ENCODE results near the gene KLK14. TPM values are rescaled to one million over a fixed set of nuclear protein-coding genes. Genes with fewer than 3 reads are reported as not detected.

KLK14 gene
- total and polyA plus RNA-seq, 7 donors: 0.20 TPM; not detected in 6

DNA sequence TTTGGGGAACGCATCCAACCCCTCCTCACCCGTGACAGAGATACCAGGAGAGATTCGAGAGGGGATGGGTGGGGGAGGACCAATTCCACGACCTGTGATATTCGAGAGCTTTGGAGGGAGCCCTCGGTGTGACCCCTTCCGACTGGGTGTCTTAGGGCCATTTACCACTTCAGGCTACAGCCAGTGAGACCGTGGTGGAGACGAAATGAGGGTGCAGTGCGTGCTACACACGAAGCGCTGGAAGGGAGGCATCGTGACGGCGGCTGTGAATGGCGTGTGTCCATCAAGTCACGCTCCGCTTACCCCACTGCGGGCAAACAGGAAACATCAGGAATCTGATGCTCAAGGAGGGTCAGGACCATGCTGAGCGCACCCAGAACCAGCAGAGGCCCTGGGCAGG is 15.1 kb upstream of the KLK14 start:
- 81 to 84% (median 84%) methylated on average over 20 of the region's 20 CpGs for WGBS, 3 donors
- ATAC-seq (no peak), DNase-seq (no peak)
- no peak overlapping the region for H3K27ac ChIP-seq
- TF ChIP-seq, protein P1, sequence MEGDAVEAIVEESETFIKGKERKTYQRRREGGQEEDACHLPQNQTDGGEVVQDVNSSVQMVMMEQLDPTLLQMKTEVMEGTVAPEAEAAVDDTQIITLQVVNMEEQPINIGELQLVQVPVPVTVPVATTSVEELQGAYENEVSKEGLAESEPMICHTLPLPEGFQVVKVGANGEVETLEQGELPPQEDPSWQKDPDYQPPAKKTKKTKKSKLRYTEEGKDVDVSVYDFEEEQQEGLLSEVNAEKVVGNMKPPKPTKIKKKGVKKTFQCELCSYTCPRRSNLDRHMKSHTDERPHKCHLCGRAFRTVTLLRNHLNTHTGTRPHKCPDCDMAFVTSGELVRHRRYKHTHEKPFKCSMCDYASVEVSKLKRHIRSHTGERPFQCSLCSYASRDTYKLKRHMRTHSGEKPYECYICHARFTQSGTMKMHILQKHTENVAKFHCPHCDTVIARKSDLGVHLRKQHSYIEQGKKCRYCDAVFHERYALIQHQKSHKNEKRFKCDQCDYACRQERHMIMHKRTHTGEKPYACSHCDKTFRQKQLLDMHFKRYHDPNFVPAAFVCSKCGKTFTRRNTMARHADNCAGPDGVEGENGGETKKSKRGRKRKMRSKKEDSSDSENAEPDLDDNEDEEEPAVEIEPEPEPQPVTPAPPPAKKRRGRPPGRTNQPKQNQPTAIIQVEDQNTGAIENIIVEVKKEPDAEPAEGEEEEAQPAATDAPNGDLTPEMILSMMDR (IDR thresholded peaks at IDR 0.05): no peak
- H3K4me1 ChIP-seq: peaks cover 4% of the 10 kb centered on the region
- no peaks in the 10 kb centered on the region for H3K9me3 ChIP-seq
- intact Hi-C loops (cut with DNase I): loop anchor here in 1 of 2 donors (5.0 kb wide), 1 partner anchor 75 kb away; no protein-coding TSS in a partner anchor
- no peak overlapping the region for H3K4me3 ChIP-seq
- H3K36me3 ChIP-seq (ENCODE audit: insufficient read depth in 1 of 2, low read depth in 1 of 2): peaks cover 2 to 24% of the 10 kb centered on the region in 2 donors
- no peaks in the 10 kb centered on the region for H3K27me3 ChIP-seq (ENCODE audit: insufficient read depth in 3 of 3, low read length in 2 of 3)

- WGBS, 3 donors: 8 to 17% (median 15%) methylated on average over 5 to 8 of the region's 8 CpGs
- Histone ChIP-seq H3K4me3 (no peak overlapping the region), H3K36me3 (ENCODE audit: insufficient read depth in 1 of 2, low read depth in 1 of 2) (peaks cover 0 to 18% of the 10 kb centered on the region in 2 donors), H3K27me3 (ENCODE audit: insufficient read depth in 3 of 3, low read length in 2 of 3) (no peaks in the 10 kb centered on the region), H3K9me3 (no peaks in the 10 kb centered on the region), H3K4me1 (peaks cover 4% of the 10 kb centered on the region), H3K27ac (no peak overlapping the region)
- TF ChIP-seq, protein P1 (IDR thresholded peaks at IDR 0.05): peak; percentile 50
- DNase-seq (peak; percentile 47 to 74), ATAC-seq (peak; percentile 41 to 63 (median 54))
- intact Hi-C loops (cut with DNase I): loop anchor here in 1 of 2 donors (5.0 kb wide), 1 partner anchor 75 kb away; no protein-coding TSS in a partner anchor
These were observed 14.6 kb upstream of the KLK14 start for GRCh38 chr19:51097166-51097738.

DNA sequence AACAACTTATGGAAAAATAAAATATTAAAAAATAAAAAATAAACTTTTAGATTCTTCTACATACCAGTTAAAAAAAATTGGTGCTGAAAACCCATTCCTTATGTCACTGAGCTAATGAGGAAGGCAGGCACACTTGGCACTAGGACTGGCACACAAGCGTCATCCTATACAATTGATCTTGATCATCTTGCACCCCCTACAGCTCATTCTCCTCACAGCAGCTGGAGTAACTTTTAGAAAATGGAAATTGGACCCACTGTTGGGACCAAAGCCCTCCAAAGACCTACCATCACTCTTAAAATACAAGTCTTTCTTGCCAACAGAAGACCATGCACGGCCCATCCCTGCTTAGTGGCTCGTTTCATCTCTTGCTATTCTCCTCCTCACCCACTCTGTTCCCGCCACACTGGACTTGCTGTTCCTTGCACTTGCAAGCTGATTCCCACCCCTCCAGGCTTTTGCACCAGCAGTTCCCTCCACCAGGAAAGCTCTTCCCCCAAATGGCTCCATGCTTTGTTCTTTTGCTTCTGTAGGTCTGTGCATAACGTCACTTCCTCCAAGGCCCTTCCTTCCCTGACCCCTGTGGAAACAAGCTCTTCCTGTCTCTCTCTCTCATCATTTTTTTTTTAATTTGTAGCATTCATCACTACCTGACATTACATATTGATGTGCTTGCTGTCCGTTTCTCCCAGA is 13.9 kb upstream of the KLK14 start:
- H3K9me3 ChIP-seq: no peaks in the 10 kb centered on the region
- no peak for ATAC-seq
- 70 to 80% (median 75%) methylated on average over 6 of the region's 6 CpGs for WGBS, 3 donors
- H3K36me3 ChIP-seq (ENCODE audit: insufficient read depth in 1 of 2, low read depth in 1 of 2): peaks cover 0 to 12% of the 10 kb centered on the region in 2 donors
- H3K4me1 ChIP-seq: peaks cover 4% of the 10 kb centered on the region
- TF ChIP-seq, protein P1 (IDR thresholded peaks at IDR 0.05): no peak
- no peak for DNase-seq
- H3K27ac ChIP-seq: no peak overlapping the region
- H3K4me3 ChIP-seq: no peak overlapping the region
- intact Hi-C loops (cut with DNase I): loop anchor here in 1 of 2 donors (5.0 kb wide), 1 partner anchor 74 kb away; no protein-coding TSS in a partner anchor
- no peaks in the 10 kb centered on the region for H3K27me3 ChIP-seq (ENCODE audit: insufficient read depth in 3 of 3, low read length in 2 of 3)

GRCh38 chr19:51094696-51095279 is 12.1 kb upstream of the KLK14 start:
- TF ChIP-seq, protein P1 (IDR thresholded peaks at IDR 0.05): peak; percentile 38
- no peak overlapping the region for H3K27ac ChIP-seq
- DNase-seq: no peak
- peaks cover 0 to 7% of the 10 kb centered on the region in 2 donors for H3K36me3 ChIP-seq (ENCODE audit: insufficient read depth in 1 of 2, low read depth in 1 of 2)
- intact Hi-C loops (cut with DNase I): loop anchor here in 1 of 2 donors (5.0 kb wide), 1 partner anchor 72 kb away; no protein-coding TSS in a partner anchor
- WGBS, 3 donors: 20 to 24% (median 21%) methylated on average over 12 to 15 of the region's 15 CpGs
- H3K27me3 ChIP-seq (ENCODE audit: insufficient read depth in 3 of 3, low read length in 2 of 3): no peaks in the 10 kb centered on the region
- no peak overlapping the region for H3K4me3 ChIP-seq
- ATAC-seq: no peak
- no peaks in the 10 kb centered on the region for H3K4me1 ChIP-seq
- no peaks in the 10 kb centered on the region for H3K9me3 ChIP-seq
